HUES6 (cell line): ENCODE measurements around the gene ATXN2.
A peak's percentile ranks its signal among the peaks of the same experiment; 100 is the strongest.

Experiments
- H3K27ac ChIP-seq: 2 replicates; pipeline ENCODE4 v1.7.0; 2013; ENCODE audit warnings: low read depth, mild to moderate bottlenecking, low read length, inconsistent platforms
- H3K27me3 ChIP-seq: 2 replicates; pipeline ENCODE4 v1.6.1; 2013; ENCODE audit warnings: low read length; ENCODE audit not compliant: control insufficient read depth, insufficient read depth
- H3K36me3 ChIP-seq: 2 replicates; pipeline ENCODE4 v1.6.1; 2013; ENCODE audit warnings: low read length; ENCODE audit not compliant: control insufficient read depth, insufficient read depth
- H3K4me1 ChIP-seq: 2 replicates; pipeline ENCODE4 v1.6.1; 2013; ENCODE audit warnings: low read length; ENCODE audit not compliant: control insufficient read depth, insufficient read depth
- H3K4me3 ChIP-seq: 2 replicates; pipeline ENCODE4 v1.5.1; 2013; ENCODE audit warnings: low read depth, low read length
- H3K9ac ChIP-seq: one replicate; pipeline ENCODE4 v1.6.1; 2013; ENCODE audit warnings: mild to moderate bottlenecking, low read length
- H3K9me3 ChIP-seq: 2 replicates; pipeline ENCODE4 v1.6.1; 2013; ENCODE audit warnings: low read depth, low read length; ENCODE audit not compliant: control insufficient read depth, insufficient read depth

The ATXN2 gene

GRCh38 chr12:111434049-111434448 is 165.1 kb downstream of the ATXN2 start:
- Histone ChIP-seq H3K4me3 (no peak overlapping the region), H3K9me3 (no peaks in the 10 kb centered on the region), H3K27ac (peak overlapping the region; percentile 64), H3K4me1 (peaks cover 54% of the 10 kb centered on the region), H3K9ac (peak overlapping the region; percentile 43), H3K36me3 (no peaks in the 10 kb centered on the region), H3K27me3 (no peaks in the 10 kb centered on the region)

- Histone ChIP-seq H3K36me3 (no peaks in the 10 kb centered on the region), H3K9ac (no peak overlapping the region), H3K4me1 (peaks cover 54% of the 10 kb centered on the region), H3K4me3 (no peak overlapping the region), H3K9me3 (no peaks in the 10 kb centered on the region), H3K27ac (no peak overlapping the region), H3K27me3 (no peaks in the 10 kb centered on the region)
These were observed 167.3 kb downstream of the ATXN2 start for GRCh38 chr12:111431772-111432171.

GRCh38 chr12:111430433-111431353 is 168.4 kb downstream of the ATXN2 start:
- Histone ChIP-seq H3K9me3 (no peaks in the 10 kb centered on the region), H3K4me3 (no peak overlapping the region), H3K36me3 (no peaks in the 10 kb centered on the region), H3K9ac (no peak overlapping the region), H3K27ac (no peak overlapping the region), H3K4me1 (peaks cover 52% of the 10 kb centered on the region), H3K27me3 (no peaks in the 10 kb centered on the region)

- no peaks in the 10 kb centered on the region for H3K27me3 ChIP-seq
- no peaks in the 10 kb centered on the region for H3K9me3 ChIP-seq
- no peak overlapping the region for H3K4me3 ChIP-seq
- no peak overlapping the region for H3K27ac ChIP-seq
- H3K9ac ChIP-seq, result peak overlapping the region; percentile 12
- H3K4me1 ChIP-seq, result peaks cover 51% of the 10 kb centered on the region
- H3K36me3 ChIP-seq, result no peaks in the 10 kb centered on the region
These were observed 169.2 kb downstream of the ATXN2 start for GRCh38 chr12:111429828-111430432.

- no peaks in the 10 kb centered on the region for H3K9me3 ChIP-seq
- H3K4me1 ChIP-seq, result peaks cover 49% of the 10 kb centered on the region
- no peaks in the 10 kb centered on the region for H3K36me3 ChIP-seq
- no peak overlapping the region for H3K27ac ChIP-seq
- H3K9ac ChIP-seq, result no peak overlapping the region
- no peak overlapping the region for H3K4me3 ChIP-seq
- no peaks in the 10 kb centered on the region for H3K27me3 ChIP-seq
These were observed 170.4 kb downstream of the ATXN2 start for GRCh38 chr12:111428728-111429175.

GRCh38 chr12:111428081-111428727 is 170.9 kb downstream of the ATXN2 start:
- H3K27ac ChIP-seq, result no peak overlapping the region
- no peak overlapping the region for H3K4me3 ChIP-seq
- no peak overlapping the region for H3K9ac ChIP-seq
- no peaks in the 10 kb centered on the region for H3K9me3 ChIP-seq
- H3K36me3 ChIP-seq, result no peaks in the 10 kb centered on the region
- no peaks in the 10 kb centered on the region for H3K27me3 ChIP-seq
- H3K4me1 ChIP-seq, result peaks cover 48% of the 10 kb centered on the region

GRCh38 chr12:111427417-111428074 is 171.6 kb downstream of the ATXN2 start:
- Histone ChIP-seq H3K36me3 (no peaks in the 10 kb centered on the region), H3K27ac (no peak overlapping the region), H3K9ac (no peak overlapping the region), H3K27me3 (no peaks in the 10 kb centered on the region), H3K4me3 (no peak overlapping the region), H3K9me3 (no peaks in the 10 kb centered on the region), H3K4me1 (peaks cover 48% of the 10 kb centered on the region)

- H3K9ac ChIP-seq, result no peak overlapping the region
These were observed 172.6 kb downstream of the ATXN2 start for GRCh38 chr12:111426344-111427185.

GRCh38 chr12:111425655-111426054 is 173.5 kb downstream of the ATXN2 start:
- no peaks in the 10 kb centered on the region for H3K27me3 ChIP-seq
- H3K4me1 ChIP-seq, result peaks cover 48% of the 10 kb centered on the region
- 0 out of 2 replicates have a peak overlapping the region, but pooled peaks have one; percentile 11 for H3K27ac ChIP-seq

More at GRCh38 chr12:111426344-111427185, 172.6 kb downstream of the ATXN2 start:
- H3K27me3 ChIP-seq, result no peaks in the 10 kb centered on the region
- no peak overlapping the region for H3K4me3 ChIP-seq
- no peak overlapping the region for H3K27ac ChIP-seq
- H3K9me3 ChIP-seq, result no peaks in the 10 kb centered on the region
- H3K4me1 ChIP-seq, result peaks cover 51% of the 10 kb centered on the region
- H3K36me3 ChIP-seq, result no peaks in the 10 kb centered on the region

GRCh38 chr12:111424793-111425251 is 174.3 kb downstream of the ATXN2 start:
- Histone ChIP-seq H3K36me3 (peaks cover 13% of the 10 kb centered on the region), H3K9ac (no peak overlapping the region), H3K27me3 (no peaks in the 10 kb centered on the region), H3K4me3 (no peak overlapping the region), H3K9me3 (no peaks in the 10 kb centered on the region), H3K4me1 (peaks cover 39% of the 10 kb centered on the region), H3K27ac (peak overlapping the region; percentile 62; the same call in 1 of the 2 replicates)

More at GRCh38 chr12:111425655-111426054, 173.5 kb downstream of the ATXN2 start:
- Histone ChIP-seq H3K9ac (no peak overlapping the region), H3K4me3 (no peak overlapping the region), H3K36me3 (peaks cover 5% of the 10 kb centered on the region), H3K9me3 (no peaks in the 10 kb centered on the region)
